ENCODE data around the gene NAP1L4. TPM values are rescaled to one million over a fixed set of nuclear protein-coding genes. Genes with fewer than 3 reads are reported as not detected.
A peak's percentile ranks its signal among the peaks of the same experiment; 100 is the strongest.

NAP1L4 gene
- polyA plus RNA-seq, 1 donor from 2014 or later: 199 TPM

GRCh38 chr11:2930704-2931419 lies 61.3 kb downstream of the NAP1L4 start:
- Histone ChIP-seq H3K36me3 (ENCODE audit: insufficient read depth, low read length) (no peaks in the 10 kb centered on the region), H3F3A (ENCODE audit: insufficient read depth, low read length, poor library complexity, severe bottlenecking) (no peaks in the 10 kb centered on the region), H3K9me3 (ENCODE audit: low read length) (no peaks in the 10 kb centered on the region), H4K20me1 (ENCODE audit: insufficient read depth) (no peaks in the 10 kb centered on the region), H3K27me3 (ENCODE audit: insufficient read depth, low read depth, low read length) (peaks cover 54% of the 10 kb centered on the region), H3K27ac (ENCODE audit: low read length) (no peak overlapping the region), H3K4me3 (ENCODE audit: low read length) (no peak overlapping the region), H3K9me2 (ENCODE audit: insufficient read depth, low read length) (no peaks in the 10 kb centered on the region), H2AFZ (ENCODE audit: low read depth, low read length) (no peak overlapping the region), H3K9ac (ENCODE audit: low read length) (no peak overlapping the region), H3K4me2 (ENCODE audit: low read length) (no peak overlapping the region), H3K79me2 (replicated peaks; ENCODE audit: insufficient read depth, low read length) (no peaks in the 10 kb centered on the region)
- no peak for TF ChIP-seq EZH2 (IDR thresholded peaks at IDR 0.05; ENCODE audit: borderline replicate concordance, insufficient read depth, low read length, poor library complexity, severe bottlenecking)
- no peak for TF ChIP-seq POLR2AphosphoS5 (IDR thresholded peaks at IDR 0.05)
- TF ChIP-seq, protein P1, sequence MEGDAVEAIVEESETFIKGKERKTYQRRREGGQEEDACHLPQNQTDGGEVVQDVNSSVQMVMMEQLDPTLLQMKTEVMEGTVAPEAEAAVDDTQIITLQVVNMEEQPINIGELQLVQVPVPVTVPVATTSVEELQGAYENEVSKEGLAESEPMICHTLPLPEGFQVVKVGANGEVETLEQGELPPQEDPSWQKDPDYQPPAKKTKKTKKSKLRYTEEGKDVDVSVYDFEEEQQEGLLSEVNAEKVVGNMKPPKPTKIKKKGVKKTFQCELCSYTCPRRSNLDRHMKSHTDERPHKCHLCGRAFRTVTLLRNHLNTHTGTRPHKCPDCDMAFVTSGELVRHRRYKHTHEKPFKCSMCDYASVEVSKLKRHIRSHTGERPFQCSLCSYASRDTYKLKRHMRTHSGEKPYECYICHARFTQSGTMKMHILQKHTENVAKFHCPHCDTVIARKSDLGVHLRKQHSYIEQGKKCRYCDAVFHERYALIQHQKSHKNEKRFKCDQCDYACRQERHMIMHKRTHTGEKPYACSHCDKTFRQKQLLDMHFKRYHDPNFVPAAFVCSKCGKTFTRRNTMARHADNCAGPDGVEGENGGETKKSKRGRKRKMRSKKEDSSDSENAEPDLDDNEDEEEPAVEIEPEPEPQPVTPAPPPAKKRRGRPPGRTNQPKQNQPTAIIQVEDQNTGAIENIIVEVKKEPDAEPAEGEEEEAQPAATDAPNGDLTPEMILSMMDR (IDR thresholded peaks at IDR 0.05; ENCODE audit: poor library complexity, severe bottlenecking): no peak
- TF ChIP-seq SMC3 (conservative IDR thresholded peaks at IDR 0.05; ENCODE audit: poor library complexity): no peak
- no peak for TF ChIP-seq EP300 (conservative IDR thresholded peaks at IDR 0.05; ENCODE audit: poor library complexity, severe bottlenecking)

DNA sequence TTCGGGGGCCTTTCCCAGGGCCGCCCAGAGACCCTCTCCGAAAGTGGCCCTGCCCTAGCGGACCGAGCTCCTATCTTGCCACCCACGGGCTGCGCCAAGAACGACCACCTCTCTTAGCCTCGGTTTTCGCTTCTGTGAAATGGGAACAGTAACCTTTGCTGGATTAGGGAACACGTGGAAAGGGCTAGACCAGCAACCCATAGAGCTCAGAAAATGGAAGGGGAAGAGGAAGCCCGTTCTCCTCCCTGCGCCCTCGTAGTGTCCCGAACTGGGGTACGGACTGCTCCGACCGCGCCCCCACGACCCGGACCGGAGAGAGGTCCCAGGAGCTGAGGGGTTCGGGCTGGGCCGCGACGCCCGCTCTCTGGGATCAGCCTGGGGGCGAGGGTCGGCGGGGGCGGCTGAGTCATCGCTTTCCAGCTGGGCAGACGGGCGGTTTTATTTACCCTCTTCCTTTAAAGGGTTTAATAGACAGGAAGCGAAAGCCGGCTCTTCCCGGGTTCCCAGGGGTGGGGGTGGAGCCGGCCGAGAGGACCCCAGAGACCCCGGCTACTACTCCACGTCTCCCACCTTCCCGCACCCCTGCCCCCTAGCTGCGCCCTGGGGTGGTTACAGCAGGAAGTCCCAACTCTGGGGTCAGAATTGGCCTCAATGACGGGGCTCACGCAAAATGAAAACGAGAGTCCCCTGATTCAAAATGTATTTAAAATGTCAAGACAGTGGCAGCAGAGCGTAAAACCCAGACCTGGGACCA lies 62.0 kb downstream of the NAP1L4 start:
- Histone ChIP-seq H3K27ac (ENCODE audit: low read length) (no peak overlapping the region), H3K9ac (ENCODE audit: low read length) (no peak overlapping the region), H3K36me3 (ENCODE audit: insufficient read depth, low read length) (no peaks in the 10 kb centered on the region), H3K9me2 (ENCODE audit: insufficient read depth, low read length) (no peaks in the 10 kb centered on the region), H3K79me2 (replicated peaks; ENCODE audit: insufficient read depth, low read length) (no peaks in the 10 kb centered on the region), H3F3A (ENCODE audit: insufficient read depth, low read length, poor library complexity, severe bottlenecking) (no peaks in the 10 kb centered on the region), H3K4me3 (ENCODE audit: low read length) (no peak overlapping the region), H3K4me2 (ENCODE audit: low read length) (no peak overlapping the region), H2AFZ (ENCODE audit: low read depth, low read length) (no peak overlapping the region), H3K9me3 (ENCODE audit: low read length) (no peaks in the 10 kb centered on the region), H3K27me3 (ENCODE audit: insufficient read depth, low read depth, low read length) (peaks cover 54% of the 10 kb centered on the region), H4K20me1 (ENCODE audit: insufficient read depth) (no peaks in the 10 kb centered on the region)
- TF ChIP-seq, protein P1 (IDR thresholded peaks at IDR 0.05; ENCODE audit: poor library complexity, severe bottlenecking): peak; percentile 37
- no peak for TF ChIP-seq EZH2 (IDR thresholded peaks at IDR 0.05; ENCODE audit: borderline replicate concordance, insufficient read depth, low read length, poor library complexity, severe bottlenecking)
- no peak for TF ChIP-seq RAD21 (conservative IDR thresholded peaks at IDR 0.05)

GRCh38 chr11:2929531-2929949 lies 62.6 kb downstream of the NAP1L4 start:
- no peak overlapping the region for H3K27ac ChIP-seq (ENCODE audit: low read length)
- no peaks in the 10 kb centered on the region for H4K20me1 ChIP-seq (ENCODE audit: insufficient read depth)
- TF ChIP-seq TAF1 (IDR thresholded peaks at IDR 0.05; ENCODE audit: low read depth) (no peak), MXI1 (conservative IDR thresholded peaks at IDR 0.05; ENCODE audit: poor library complexity, severe bottlenecking) (no peak), REST (IDR thresholded peaks at IDR 0.05; ENCODE audit: borderline replicate concordance) (no peak), RAD21 (conservative IDR thresholded peaks at IDR 0.05) (no peak), EP300 (conservative IDR thresholded peaks at IDR 0.05; ENCODE audit: poor library complexity, severe bottlenecking) (no peak), POLR2AphosphoS5 (IDR thresholded peaks at IDR 0.05) (no peak), EZH2 (IDR thresholded peaks at IDR 0.05; ENCODE audit: borderline replicate concordance, insufficient read depth, low read length, poor library complexity, severe bottlenecking) (no peak), SMC3 (conservative IDR thresholded peaks at IDR 0.05; ENCODE audit: poor library complexity) (no peak)
- TF ChIP-seq, protein P1 (IDR thresholded peaks at IDR 0.05; ENCODE audit: poor library complexity, severe bottlenecking): no peak
- peaks cover 54% of the 10 kb centered on the region for H3K27me3 ChIP-seq (ENCODE audit: insufficient read depth, low read depth, low read length)
- H3F3A ChIP-seq (ENCODE audit: insufficient read depth, low read length, poor library complexity, severe bottlenecking): no peaks in the 10 kb centered on the region
- H3K9me3 ChIP-seq (ENCODE audit: low read length): no peaks in the 10 kb centered on the region
- no peak overlapping the region for H3K4me2 ChIP-seq (ENCODE audit: low read length)
- no peaks in the 10 kb centered on the region for H3K36me3 ChIP-seq (ENCODE audit: insufficient read depth, low read length)
- no peak overlapping the region for H2AFZ ChIP-seq (ENCODE audit: low read depth, low read length)
- H3K4me3 ChIP-seq (ENCODE audit: low read length): no peak overlapping the region
- H3K9me2 ChIP-seq (ENCODE audit: insufficient read depth, low read length): no peaks in the 10 kb centered on the region
- H3K9ac ChIP-seq (ENCODE audit: low read length): no peak overlapping the region
- no peaks in the 10 kb centered on the region for H3K79me2 ChIP-seq (replicated peaks; ENCODE audit: insufficient read depth, low read length)

All from neural cell (in vitro differentiated cells).